ENCODE results near the gene FFAR4.

The FFAR4 gene

GRCh38 chr10:93570383-93570782, 3.9 kb downstream of the FFAR4 start:
- DNase-seq (ENCODE audit: low read depth in 2 of 3, low spot score in 1 of 3): no peak

GRCh38 chr10:93572606-93573005, 6.1 kb downstream of the FFAR4 start:
- DNase-seq (ENCODE audit: low read depth in 2 of 3, low spot score in 1 of 3): no peak

- no peak for DNase-seq (ENCODE audit: low read depth in 2 of 3, low spot score in 1 of 3)
These were observed 6.8 kb downstream of the FFAR4 start for GRCh38 chr10:93573051-93573909.

DNA sequence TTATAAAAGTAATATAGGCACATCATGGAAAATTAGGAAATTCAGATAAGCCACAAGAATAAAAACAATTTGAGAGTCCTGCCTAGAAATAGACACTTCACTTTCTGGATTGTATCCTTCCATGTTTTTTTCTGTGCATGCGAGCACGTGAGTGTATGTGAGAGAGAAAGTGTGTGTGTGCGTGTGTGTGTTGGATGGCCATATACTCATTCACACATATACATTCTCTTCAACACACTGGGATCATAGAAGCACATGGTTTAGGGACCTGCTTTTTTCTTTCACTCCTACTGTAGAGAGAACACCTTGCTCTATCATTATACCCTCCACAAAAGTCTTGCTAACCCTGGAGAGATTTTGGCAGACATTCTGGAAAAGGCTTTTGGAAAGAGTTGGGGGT, 7.5 kb downstream of the FFAR4 start:
- no peak for DNase-seq (ENCODE audit: low read depth in 2 of 3, low spot score in 1 of 3)

DNA sequence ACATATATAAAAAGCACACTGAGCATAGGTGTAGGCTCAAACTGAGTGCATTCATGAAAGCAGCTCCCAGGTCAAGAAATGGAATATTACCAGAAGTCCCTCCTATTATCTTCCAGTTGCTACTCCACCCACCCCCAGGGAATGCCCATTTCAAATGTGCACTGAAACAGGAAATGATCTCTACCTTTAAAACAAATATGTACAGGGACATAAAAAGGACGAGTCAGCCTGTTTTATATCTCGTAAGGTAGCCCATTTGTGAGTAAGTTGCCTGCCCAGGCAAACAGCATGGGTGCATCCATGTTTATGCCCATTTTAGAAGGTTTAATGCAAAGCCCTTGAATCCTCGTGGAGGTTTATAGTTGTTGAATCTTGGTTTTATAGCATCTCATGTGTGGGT, 10.4 kb downstream of the FFAR4 start:
- no peak for DNase-seq (ENCODE audit: low read depth in 2 of 3, low spot score in 1 of 3)

DNA sequence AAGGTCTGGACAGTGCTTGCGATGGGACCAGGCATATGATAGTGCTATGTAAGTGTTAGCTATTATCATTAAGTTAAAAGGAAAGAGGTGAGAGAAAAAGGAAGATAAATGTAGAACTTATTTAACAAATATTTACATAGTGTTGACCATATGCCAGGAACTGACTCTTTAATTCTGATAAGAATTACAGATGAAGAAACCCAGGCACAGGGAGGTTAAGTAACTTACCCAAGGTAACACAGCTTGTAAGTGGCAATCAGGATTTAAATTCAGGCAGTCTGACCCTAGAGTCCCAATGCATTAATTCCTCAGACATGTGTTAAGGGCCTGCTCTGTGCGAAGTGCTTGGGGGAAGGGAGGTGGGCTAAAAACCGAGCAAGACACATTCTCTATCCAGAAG, 11.1 kb downstream of the FFAR4 start:
- DNase-seq (ENCODE audit: low read depth in 2 of 3, low spot score in 1 of 3): no peak

DNA sequence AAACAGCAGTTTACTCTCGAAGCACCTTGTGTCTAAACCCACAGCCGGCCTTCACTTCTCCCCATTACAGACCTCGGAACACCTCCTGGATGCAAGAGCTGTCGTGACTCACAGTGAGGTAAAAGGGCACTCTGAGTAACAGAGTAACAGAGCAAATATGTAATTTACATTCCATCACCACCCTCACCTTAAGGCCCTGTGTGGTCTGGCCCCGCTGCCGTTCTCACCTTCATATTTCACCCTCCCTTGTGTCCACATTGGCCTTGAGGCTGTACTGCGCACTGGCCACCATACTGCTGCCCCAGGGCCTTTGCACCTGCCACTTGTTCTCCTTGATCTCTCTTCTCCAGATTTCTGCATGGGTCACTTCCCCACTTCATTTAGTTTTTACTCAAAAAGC, 12.6 kb downstream of the FFAR4 start:
- DNase-seq (ENCODE audit: low read depth in 2 of 3, low spot score in 1 of 3): no peak

DNA sequence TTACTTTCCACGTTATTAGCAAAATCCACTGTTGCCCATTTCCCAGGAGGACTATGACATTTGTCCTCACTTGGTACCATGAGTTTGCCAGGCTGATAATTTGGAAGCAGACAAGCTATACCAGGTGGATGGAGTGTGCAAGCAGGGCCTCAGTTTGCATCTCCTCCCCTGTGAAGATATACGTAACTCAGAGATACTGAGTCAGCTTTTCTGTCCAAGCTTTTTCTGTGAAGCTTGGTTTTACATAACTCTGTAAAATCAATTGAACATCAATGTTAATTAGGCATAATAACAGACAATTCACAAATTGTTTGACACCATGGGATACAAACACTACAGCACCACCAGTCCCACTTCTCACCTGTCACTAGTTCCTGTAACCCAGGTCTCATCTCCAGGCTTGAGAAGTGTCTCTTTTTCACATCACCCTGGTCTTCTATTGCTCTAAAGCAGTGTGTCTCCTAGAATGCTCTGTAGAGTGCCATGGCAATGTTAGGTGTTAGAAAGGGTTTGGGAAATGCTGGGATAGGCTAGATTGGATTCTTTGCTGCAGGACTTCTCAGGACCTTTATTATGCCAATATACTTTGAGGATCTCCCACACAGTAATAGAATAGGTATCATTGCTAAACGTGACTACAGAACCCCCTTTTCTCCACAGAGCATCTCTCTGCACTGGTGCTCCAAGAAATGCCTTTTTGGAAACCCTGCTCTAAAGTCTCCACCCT, 13.7 kb downstream of the FFAR4 start:
- no peak for DNase-seq (ENCODE audit: low read depth in 2 of 3, low spot score in 1 of 3)

DNA sequence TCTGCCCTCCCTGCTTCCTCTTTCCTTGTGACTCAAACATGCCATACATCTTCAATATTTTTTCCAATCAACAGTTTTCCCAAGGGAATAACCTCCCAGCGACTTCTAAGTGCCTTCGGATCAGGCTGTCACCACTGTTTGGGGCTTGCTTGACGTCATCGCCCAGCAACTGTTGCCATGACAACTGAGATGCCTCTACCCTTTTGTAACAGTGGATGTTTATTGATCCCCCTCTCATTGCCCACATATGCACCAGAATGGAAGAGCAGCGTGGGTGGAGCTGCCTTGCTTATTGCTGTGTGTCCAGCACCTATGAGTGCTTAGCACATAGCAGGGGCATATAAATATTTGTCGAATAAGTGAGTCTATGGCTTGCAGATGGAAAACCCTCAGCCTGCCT, 14.4 kb downstream of the FFAR4 start:
- DNase-seq (ENCODE audit: low read depth in 2 of 3, low spot score in 1 of 3): no peak

GRCh38 chr10:93584445-93584844, 18.0 kb downstream of the FFAR4 start:
- no peak for DNase-seq (ENCODE audit: low read depth in 2 of 3, low spot score in 1 of 3)

DNA sequence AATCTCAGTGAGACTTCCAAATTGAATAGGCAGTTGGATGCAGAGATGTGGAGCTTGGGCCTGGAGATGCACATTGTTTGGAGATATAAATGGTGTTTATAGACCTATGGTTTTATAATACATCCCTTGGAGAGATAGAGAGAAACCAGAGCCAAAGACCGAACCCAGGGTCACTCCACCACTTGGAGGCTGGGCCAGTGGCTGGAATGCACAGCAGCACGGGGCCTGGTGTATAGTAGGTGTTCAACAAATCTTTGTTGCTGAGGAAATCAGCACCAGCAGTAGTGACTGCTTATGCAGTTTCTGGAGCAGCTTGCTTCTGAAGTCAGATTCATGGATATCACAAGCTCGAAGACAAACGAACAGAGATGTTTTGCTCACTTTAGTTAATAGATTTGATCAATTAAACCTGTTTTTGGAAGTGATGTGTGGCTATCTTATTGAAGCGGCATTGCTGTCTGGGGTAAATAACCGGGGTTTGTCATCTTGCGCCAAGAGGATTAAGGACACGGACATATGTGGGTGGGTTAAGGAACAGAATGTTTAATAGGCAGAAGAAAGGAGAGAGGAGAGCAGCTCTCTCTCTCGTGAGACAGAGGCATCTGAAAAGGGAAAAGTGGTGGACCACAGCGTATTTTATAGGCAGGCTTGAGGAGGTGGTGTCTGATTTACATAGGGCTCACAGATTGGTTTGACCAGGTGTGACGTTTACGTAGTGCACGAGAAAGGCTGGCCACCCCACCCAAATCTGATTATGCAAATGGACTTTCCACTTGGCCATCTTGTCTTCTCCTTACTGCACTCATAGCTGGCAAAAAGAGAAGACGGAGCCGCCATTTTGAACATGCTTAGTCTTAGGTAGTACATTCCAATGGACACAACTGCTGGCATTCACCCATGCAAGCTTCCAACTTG, 23.4 kb downstream of the FFAR4 start:
- no peak for DNase-seq (ENCODE audit: low read depth in 2 of 3, low spot score in 1 of 3)

DNA sequence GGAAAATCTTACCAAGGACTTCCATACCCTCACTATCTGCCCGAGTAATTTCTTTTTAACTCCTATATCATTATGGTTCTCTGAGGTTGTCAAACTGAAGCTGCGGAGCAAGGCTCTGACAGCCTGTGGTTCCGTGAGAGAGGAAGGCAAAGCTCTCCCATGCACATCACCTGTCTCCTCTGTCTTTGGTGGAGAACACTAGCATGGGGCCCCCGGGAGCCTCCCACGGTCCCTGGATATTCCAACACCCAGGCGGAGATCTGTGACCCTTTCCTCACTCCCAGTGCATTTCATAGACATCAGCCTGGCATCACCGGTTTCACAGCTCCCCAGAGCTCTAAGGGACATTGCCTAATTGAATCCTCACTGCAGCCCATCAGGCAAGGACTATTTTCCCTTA, 24.2 kb downstream of the FFAR4 start:
- DNase-seq (ENCODE audit: low read depth in 2 of 3, low spot score in 1 of 3): no peak

- no peak for DNase-seq (ENCODE audit: low read depth in 2 of 3, low spot score in 1 of 3)
These were observed 24.8 kb downstream of the FFAR4 start for GRCh38 chr10:93591065-93591808.

DNA sequence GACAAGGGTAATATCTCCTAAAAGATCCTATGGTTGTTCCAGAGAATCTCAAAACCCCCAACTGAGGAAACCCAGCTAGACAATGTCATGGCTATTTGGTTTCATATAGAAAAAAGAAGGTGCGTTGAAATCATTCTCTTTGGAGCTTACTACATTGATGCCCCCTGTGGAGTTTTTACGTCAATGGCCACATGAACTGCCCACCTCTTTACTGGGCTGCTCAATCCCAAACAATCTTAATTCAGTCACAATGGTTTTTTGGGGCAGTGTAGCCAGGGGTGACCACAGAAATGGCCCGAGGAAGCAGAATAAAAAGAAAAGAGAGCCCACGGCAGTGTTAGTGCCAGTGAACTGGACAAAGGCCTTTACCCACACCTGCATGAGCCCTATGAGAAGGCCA, 26.8 kb downstream of the FFAR4 start:
- no peak for DNase-seq (ENCODE audit: low read depth in 2 of 3, low spot score in 1 of 3)

DNA sequence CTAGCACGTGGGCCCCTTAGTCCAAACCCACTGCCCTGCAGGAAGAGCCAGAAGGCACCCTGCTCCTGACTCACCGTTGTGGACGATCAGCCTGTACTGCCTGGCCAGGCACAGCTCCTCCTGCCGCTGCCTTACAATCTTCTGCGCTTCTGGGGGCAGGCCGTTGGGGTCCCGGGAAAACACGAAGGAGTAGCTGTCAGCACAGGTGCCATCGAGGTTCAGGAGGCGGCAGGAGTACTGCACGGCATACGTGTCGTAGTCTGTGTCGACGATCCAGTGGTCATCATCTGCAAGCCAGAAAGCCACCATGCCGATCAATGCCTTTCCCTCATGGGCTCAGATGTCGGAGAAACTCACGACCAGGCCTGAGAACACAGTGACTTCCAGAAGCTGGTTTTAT, 27.3 kb downstream of the FFAR4 start:
- no peak for DNase-seq (ENCODE audit: low read depth in 2 of 3, low spot score in 1 of 3)

DNA sequence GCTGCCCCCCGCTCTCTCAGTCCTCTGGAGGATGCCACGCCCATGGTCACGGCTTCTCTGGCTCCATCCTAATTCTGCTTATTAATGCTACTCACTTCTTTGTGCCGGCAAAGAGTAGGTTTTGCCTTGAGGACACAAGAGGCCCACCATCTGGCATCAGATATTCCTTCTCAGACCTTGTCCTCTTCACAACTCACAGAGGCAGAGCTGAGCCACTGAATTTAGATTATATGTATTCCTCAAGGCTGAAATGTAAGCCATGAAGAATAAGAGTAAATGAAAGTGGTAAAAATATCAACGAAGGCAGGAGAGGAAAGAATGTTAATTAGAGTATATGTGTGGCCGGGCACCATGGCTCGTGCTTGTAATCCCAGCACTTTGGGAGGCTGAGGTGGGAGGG, 28.1 kb downstream of the FFAR4 start:
- no peak for DNase-seq (ENCODE audit: low read depth in 2 of 3, low spot score in 1 of 3)

- no peak for DNase-seq (ENCODE audit: low read depth in 2 of 3, low spot score in 1 of 3)
These were observed 29.1 kb downstream of the FFAR4 start for GRCh38 chr10:93595378-93596161.

GRCh38 chr10:93596539-93596938, 30.1 kb downstream of the FFAR4 start:
- DNase-seq (ENCODE audit: low read depth in 2 of 3, low spot score in 1 of 3): no peak

DNA sequence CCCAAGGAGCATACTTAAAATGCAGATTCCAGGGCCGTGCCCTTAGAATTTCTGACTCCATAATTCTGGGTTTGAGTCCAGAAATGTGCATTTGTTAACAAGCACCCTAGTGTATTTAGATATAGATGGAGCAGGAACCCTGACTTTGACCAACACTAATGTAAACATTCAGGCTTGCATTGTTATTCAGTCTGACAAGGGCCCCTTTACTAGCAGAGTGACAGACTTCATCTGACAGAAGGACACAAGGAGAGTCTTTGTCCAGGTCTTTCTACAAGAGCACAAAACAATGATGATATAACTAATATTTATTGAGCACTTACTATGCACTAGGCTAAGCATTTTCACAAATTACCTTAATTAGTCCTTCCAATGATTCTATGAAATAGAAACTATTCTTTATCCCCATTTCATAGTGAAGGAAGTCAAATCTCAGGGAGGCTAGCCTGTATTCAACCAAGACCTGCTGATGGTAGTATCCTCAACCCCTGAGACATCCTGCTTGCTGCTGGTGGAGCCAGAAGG, 30.7 kb downstream of the FFAR4 start:
- DNase-seq (ENCODE audit: low read depth in 2 of 3, low spot score in 1 of 3): no peak

- no peak for DNase-seq (ENCODE audit: low read depth in 2 of 3, low spot score in 1 of 3)
These were observed 31.7 kb downstream of the FFAR4 start for GRCh38 chr10:93598157-93598556.

All from stimulated activated CD4-positive, alpha-beta T cell treated with anti-CD3 and anti-CD28 coated beads, Interleukin-12 subunit alpha, Interleukin-12 subunit beta, amount 100 ng/mL, for 48 hours (primary cell).